ENCODE data around the gene RASEF. TPM values are rescaled to one million over a fixed set of nuclear protein-coding genes. Genes with fewer than 3 reads are reported as not detected.
A peak's percentile ranks its signal among the peaks of the same experiment; 100 is the strongest.

Gene RASEF
- total and polyA plus RNA-seq, 8 donors, result 3.9 to 96.5 (median 45.6) TPM

- peak overlapping the region; percentile 88 to 97 (median 92) for H3K27ac ChIP-seq
- peaks cover 3 to 47% (median 16%) of the 10 kb centered on the region in 3 donors for H3K27me3 ChIP-seq
- DNase-seq, result peak; percentile 80 to 88
- peak overlapping the region; percentile 43 to 55 (median 51) for H3K4me3 ChIP-seq
- intact Hi-C loops (cut with DNase I; ENCODE audit: low total_unique reads), result no loop called here
- H3K4me1 ChIP-seq, result peaks cover 0 to 23% (median 16%) of the 10 kb centered on the region in 4 donors
- 1 to 6% (median 3%) methylated on average over 27 to 53 of the region's 53 CpGs for WGBS, 5 donors
- no peaks in the 10 kb centered on the region for H3K36me3 ChIP-seq
- TF ChIP-seq EP300 (IDR thresholded peaks at IDR 0.05), result no peak
- peak in 2 of 3 donors; percentile 17 to 22 for TF ChIP-seq POLR2AphosphoS5 (IDR thresholded peaks at IDR 0.05)
- TF ChIP-seq CTCF (IDR thresholded peaks at IDR 0.05), result no peak
- no peak for TF ChIP-seq POLR2A (IDR thresholded peaks at IDR 0.05)
- peaks cover 0 to 6% (median 3%) of the 10 kb centered on the region in 4 donors for H3K9me3 ChIP-seq
Observed at GRCh38 chr9:83061990-83062650, 822 bp downstream of the RASEF start.

- H3K4me3 ChIP-seq, result peak overlapping the region in 3 of 4 donors; percentile 50 to 55 (median 52)
- peaks cover 0 to 26% (median 16%) of the 10 kb centered on the region in 4 donors for H3K4me1 ChIP-seq
- peak in 2 of 3 donors; percentile 82 to 84 for TF ChIP-seq POLR2AphosphoS5 (IDR thresholded peaks at IDR 0.05)
- TF ChIP-seq POLR2A (IDR thresholded peaks at IDR 0.05), result no peak
- peak in 1 of 2 donors; percentile 64 for DNase-seq
- peaks cover 3 to 47% (median 16%) of the 10 kb centered on the region in 3 donors for H3K27me3 ChIP-seq
- peak overlapping the region; percentile 81 to 95 (median 89) for H3K27ac ChIP-seq
- H3K36me3 ChIP-seq, result no peaks in the 10 kb centered on the region
- WGBS, 5 donors, result 19 to 49% (median 30%) methylated on average over 2 of the region's 2 CpGs
- peaks cover 0 to 6% (median 3%) of the 10 kb centered on the region in 4 donors for H3K9me3 ChIP-seq
- intact Hi-C loops (cut with DNase I; ENCODE audit: low total_unique reads), result no loop called here
Observed at GRCh38 chr9:83061036-83061435, 1.9 kb downstream of the RASEF start.

GRCh38 chr9:83060556-83060955, 2.4 kb downstream of the RASEF start:
- TF ChIP-seq POLR2A (IDR thresholded peaks at IDR 0.05), result no peak
- TF ChIP-seq POLR2AphosphoS5 (IDR thresholded peaks at IDR 0.05), result peak in 1 of 3 donors; percentile 75
- Histone ChIP-seq H3K4me1 (peaks cover 0 to 26% (median 16%) of the 10 kb centered on the region in 4 donors), H3K36me3 (no peaks in the 10 kb centered on the region), H3K27ac (peak overlapping the region in 3 of 5 donors; percentile 89 to 95 (median 92)), H3K9me3 (peaks cover 0 to 6% (median 3%) of the 10 kb centered on the region in 4 donors), H3K27me3 (peaks cover 3 to 47% (median 16%) of the 10 kb centered on the region in 3 donors), H3K4me3 (peak overlapping the region in 3 of 4 donors; percentile 50 to 55 (median 52))
- peak; percentile 58 to 89 for DNase-seq
- intact Hi-C loops (cut with DNase I; ENCODE audit: low total_unique reads), result no loop called here
- 34 to 49% (median 43%) methylated on average over 3 of the region's 3 CpGs for WGBS, 5 donors

GRCh38 chr9:83059417-83059816, 3.5 kb downstream of the RASEF start:
- Histone ChIP-seq H3K27ac (peak overlapping the region in 3 of 5 donors; percentile 13 to 95 (median 92)), H3K4me3 (peak overlapping the region in 1 of 4 donors; percentile 55)
- TF ChIP-seq POLR2A (IDR thresholded peaks at IDR 0.05), result no peak

GRCh38 chr9:83056911-83057310, 6.0 kb downstream of the RASEF start:
- Histone ChIP-seq H3K4me3 (no peak overlapping the region), H3K4me1 (peaks cover 0 to 12% (median 1%) of the 10 kb centered on the region in 4 donors), H3K27ac (peak overlapping the region in 1 of 5 donors; percentile 38), H3K27me3 (peaks cover 0 to 19% (median 2%) of the 10 kb centered on the region in 3 donors), H3K36me3 (no peaks in the 10 kb centered on the region), H3K9me3 (no peaks in the 10 kb centered on the region)
- intact Hi-C loops (cut with DNase I; ENCODE audit: low total_unique reads), result no loop called here
- 78 to 100% (median 96%) methylated on average over 1 of the region's 1 CpG for WGBS, 5 donors
- TF ChIP-seq POLR2AphosphoS5 (IDR thresholded peaks at IDR 0.05) (no peak), POLR2A (IDR thresholded peaks at IDR 0.05) (no peak), CTCF (IDR thresholded peaks at IDR 0.05) (no peak), EP300 (IDR thresholded peaks at IDR 0.05) (no peak)
- no peak for DNase-seq

More at GRCh38 chr9:83059417-83059816, 3.5 kb downstream of the RASEF start:
- no peaks in the 10 kb centered on the region for H3K36me3 ChIP-seq
- intact Hi-C loops (cut with DNase I; ENCODE audit: low total_unique reads), result no loop called here
- H3K27me3 ChIP-seq, result peaks cover 3 to 40% (median 16%) of the 10 kb centered on the region in 3 donors
- 42 to 68% (median 57%) methylated on average over 1 of the region's 1 CpG for WGBS, 5 donors
- peaks cover 0 to 6% (median 0%) of the 10 kb centered on the region in 4 donors for H3K9me3 ChIP-seq
- no peak for DNase-seq
- H3K4me1 ChIP-seq, result peaks cover 0 to 26% (median 16%) of the 10 kb centered on the region in 4 donors

All from stomach (tissue), 9 donors.